HCEC 1CT (cell line): ENCODE data around the gene NHEJ1.

Experiments used
- DNase-seq: peaks from one replicate; pipeline ENCODE4 v3.0.0-alpha.2; 2017

The NHEJ1 gene

GRCh38 chr2:219122202-219122980, 38.2 kb downstream of the NHEJ1 start:
- no peak for DNase-seq

GRCh38 chr2:219120082-219120481, 40.5 kb downstream of the NHEJ1 start:
- DNase-seq = peak; percentile 33

- peak; percentile 22 for DNase-seq
Observed at GRCh38 chr2:219119422-219120043, 41.1 kb downstream of the NHEJ1 start.

GRCh38 chr2:219118504-219118903, 42.1 kb downstream of the NHEJ1 start:
- no peak for DNase-seq

- no peak for DNase-seq
Observed at GRCh38 chr2:219116776-219117646, 43.6 kb downstream of the NHEJ1 start.

- DNase-seq = no peak
Observed at GRCh38 chr2:219112651-219113338, 47.8 kb downstream of the NHEJ1 start.

- DNase-seq = no peak
Observed at GRCh38 chr2:219112062-219112406, 48.6 kb downstream of the NHEJ1 start.

- no peak for DNase-seq
Observed at GRCh38 chr2:219111375-219112061, 49.1 kb downstream of the NHEJ1 start.

- DNase-seq = no peak
Observed at GRCh38 chr2:219109471-219109870, 51.1 kb downstream of the NHEJ1 start.

GRCh38 chr2:219107758-219108157, 52.9 kb downstream of the NHEJ1 start:
- no peak for DNase-seq

GRCh38 chr2:219106251-219106650, 54.4 kb downstream of the NHEJ1 start:
- no peak for DNase-seq

- DNase-seq = peak; percentile 42
Observed at GRCh38 chr2:219104107-219105035, 56.2 kb downstream of the NHEJ1 start.

- DNase-seq = peak; percentile 81
Observed at GRCh38 chr2:219099329-219099728, 61.3 kb downstream of the NHEJ1 start.

GRCh38 chr2:219095406-219095935, 65.1 kb downstream of the NHEJ1 start:
- no peak for DNase-seq

- DNase-seq = no peak
Observed at GRCh38 chr2:219094171-219094570, 66.4 kb downstream of the NHEJ1 start.

GRCh38 chr2:219090436-219091299, 69.9 kb downstream of the NHEJ1 start:
- DNase-seq = no peak

- DNase-seq = no peak
Observed at GRCh38 chr2:219089330-219089729, 71.3 kb downstream of the NHEJ1 start.

- peak; percentile 41 for DNase-seq
Observed at GRCh38 chr2:219087848-219088247, 72.8 kb downstream of the NHEJ1 start.

- no peak for DNase-seq
Observed at GRCh38 chr2:219087361-219087760, 73.3 kb downstream of the NHEJ1 start.

GRCh38 chr2:219086196-219086595, 74.4 kb downstream of the NHEJ1 start:
- no peak for DNase-seq
